ENCODE measurements around the gene ITGB5. TPM values are rescaled to one million over a fixed set of nuclear protein-coding genes. Genes with fewer than 3 reads are reported as not detected.

ITGB5 gene
- total and polyA plus RNA-seq, 2 donors (not counting 1 experiment from before 2014, with no cell fraction given) = 0.15 to 0.54 TPM

GRCh38 chr3:124831628-124832199 is 55.5 kb downstream of the ITGB5 start:
- ChIA-PET POLR2A (no interaction called here), CTCF (no interaction called here)
- Histone ChIP-seq H3K36me3 (replicated peaks in 1 of 2; ENCODE audit: control extremely low read depth in 1 of 2, control insufficient read depth in 1 of 2, extremely low read depth in 1 of 2, insufficient read depth in 2 of 2, low read length in 1 of 2) (no peaks in the 10 kb centered on the region), H3K27me3 (replicated peaks in 1 of 4; ENCODE audit: control extremely low read depth in 1 of 4, control insufficient read depth in 3 of 4, insufficient read depth in 4 of 4, low read length in 3 of 4) (peaks cover 0 to 32% (median 2%) of the 10 kb centered on the region in 4 experiments), H4K20me1 (ENCODE audit: control insufficient read depth, insufficient read depth, low read length, poor library complexity, severe bottlenecking) (no peaks in the 10 kb centered on the region), H3K9me3 (ENCODE audit: control extremely low read depth in 1 of 3, control insufficient read depth in 2 of 3, insufficient read depth in 1 of 3, low read length in 2 of 3) (no peaks in the 10 kb centered on the region), H3K4me1 (ENCODE audit: control insufficient read depth in 2 of 2, insufficient read depth in 2 of 2, low read length in 2 of 2) (peaks cover 6 to 15% of the 10 kb centered on the region in 2 donors), H3K79me2 (ENCODE audit: control insufficient read depth, insufficient read depth, low read length) (no peaks in the 10 kb centered on the region), H3K9ac (ENCODE audit: low read length) (no peak overlapping the region), H3K4me2 (replicated peaks; ENCODE audit: low read depth, low read length, poor library complexity, severe bottlenecking) (no peak overlapping the region), H3K27ac (ENCODE audit: low read length in 2 of 2) (no peak overlapping the region), H3K4me3 (ENCODE audit: control extremely low read depth in 1 of 5, extremely low read depth in 1 of 5, insufficient read depth in 1 of 5, low read depth in 2 of 5, low read length in 4 of 5) (no peak overlapping the region), H2AFZ (ENCODE audit: insufficient read depth, low read depth, low read length, poor library complexity, severe bottlenecking) (no peak overlapping the region)
- intact Hi-C loops (cut with micrococcal nuclease) = no loop called here
- peaks cover 10% of the 10 kb centered on the region for H3K4me1 Mint-ChIP-seq
- no peak overlapping the region for H3K4me3 Mint-ChIP-seq
- H3K9me3 Mint-ChIP-seq (ENCODE audit: insufficient read depth) = no peaks in the 10 kb centered on the region
- H3K27ac Mint-ChIP-seq = no peak overlapping the region
- WGBS (ENCODE audit: insufficient coverage) = 81% methylated on average over 3 of the region's 4 CpGs
- DNase-seq (no peak), ATAC-seq (ENCODE audit: low read depth) (no peak)
- no peak for TF ChIP-seq CTCF (IDR thresholded peaks at IDR 0.05)
- no peak for TF ChIP-seq EZH2 (IDR thresholded peaks at IDR 0.05; ENCODE audit: borderline replicate concordance, insufficient read depth, low read depth, low read length, poor library complexity, severe bottlenecking)
- peaks cover 34% of the 10 kb centered on the region for H3K27me3 Mint-ChIP-seq

GRCh38 chr3:124829819-124830554 is 57.2 kb downstream of the ITGB5 start:
- DNase-seq = no peak
- ChIA-PET CTCF (no interaction called here), POLR2A (no interaction called here)
- WGBS (ENCODE audit: insufficient coverage) = 60% methylated on average over 4 of the region's 6 CpGs
- peaks cover 3 to 10% of the 10 kb centered on the region in 2 donors for H3K4me1 ChIP-seq (ENCODE audit: control insufficient read depth in 2 of 2, insufficient read depth in 2 of 2, low read length in 2 of 2)
- H3K27ac Mint-ChIP-seq = no peak overlapping the region
- peaks cover 29% of the 10 kb centered on the region for H3K27me3 Mint-ChIP-seq
- H3K36me3 ChIP-seq (replicated peaks in 1 of 2; ENCODE audit: control extremely low read depth in 1 of 2, control insufficient read depth in 1 of 2, extremely low read depth in 1 of 2, insufficient read depth in 2 of 2, low read length in 1 of 2) = no peaks in the 10 kb centered on the region
- H3K27ac ChIP-seq (ENCODE audit: low read length in 2 of 2) = no peak overlapping the region
- no peaks in the 10 kb centered on the region for H3K9me3 ChIP-seq (ENCODE audit: control extremely low read depth in 1 of 3, control insufficient read depth in 2 of 3, insufficient read depth in 1 of 3, low read length in 2 of 3)
- H3K9ac ChIP-seq (ENCODE audit: low read length) = no peak overlapping the region
- TF ChIP-seq CTCF (IDR thresholded peaks at IDR 0.05) (no peak), EZH2 (IDR thresholded peaks at IDR 0.05; ENCODE audit: borderline replicate concordance, insufficient read depth, low read depth, low read length, poor library complexity, severe bottlenecking) (no peak)
- H3K4me1 Mint-ChIP-seq = peaks cover 6% of the 10 kb centered on the region
- H3K4me2 ChIP-seq (replicated peaks; ENCODE audit: low read depth, low read length, poor library complexity, severe bottlenecking) = no peak overlapping the region
- peaks cover 0 to 19% (median 2%) of the 10 kb centered on the region in 4 experiments for H3K27me3 ChIP-seq (replicated peaks in 1 of 4; ENCODE audit: control extremely low read depth in 1 of 4, control insufficient read depth in 3 of 4, insufficient read depth in 4 of 4, low read length in 3 of 4)
- H2AFZ ChIP-seq (ENCODE audit: insufficient read depth, low read depth, low read length, poor library complexity, severe bottlenecking) = no peak overlapping the region
- H3K4me3 ChIP-seq (ENCODE audit: control extremely low read depth in 1 of 5, extremely low read depth in 1 of 5, insufficient read depth in 1 of 5, low read depth in 2 of 5, low read length in 4 of 5) = no peak overlapping the region
- H3K4me3 Mint-ChIP-seq = no peak overlapping the region
- no peaks in the 10 kb centered on the region for H4K20me1 ChIP-seq (ENCODE audit: control insufficient read depth, insufficient read depth, low read length, poor library complexity, severe bottlenecking)
- intact Hi-C loops (cut with micrococcal nuclease) = no loop called here
- no peak for ATAC-seq (ENCODE audit: low read depth)
- no peaks in the 10 kb centered on the region for H3K9me3 Mint-ChIP-seq (ENCODE audit: insufficient read depth)
- no peaks in the 10 kb centered on the region for H3K79me2 ChIP-seq (ENCODE audit: control insufficient read depth, insufficient read depth, low read length)
